HG02763 (cell line): ENCODE measurements around the gene PTTG1IP.

Experiments used
- ATAC-seq: cut with Tn5 transposase; IDR thresholded peaks from one replicate; pipeline ENCODE4 v1.9.1; 2021; ENCODE audit warnings: mild to moderate bottlenecking, moderate library complexity; ENCODE audit not compliant: unreplicated experiment

PTTG1IP gene

DNA sequence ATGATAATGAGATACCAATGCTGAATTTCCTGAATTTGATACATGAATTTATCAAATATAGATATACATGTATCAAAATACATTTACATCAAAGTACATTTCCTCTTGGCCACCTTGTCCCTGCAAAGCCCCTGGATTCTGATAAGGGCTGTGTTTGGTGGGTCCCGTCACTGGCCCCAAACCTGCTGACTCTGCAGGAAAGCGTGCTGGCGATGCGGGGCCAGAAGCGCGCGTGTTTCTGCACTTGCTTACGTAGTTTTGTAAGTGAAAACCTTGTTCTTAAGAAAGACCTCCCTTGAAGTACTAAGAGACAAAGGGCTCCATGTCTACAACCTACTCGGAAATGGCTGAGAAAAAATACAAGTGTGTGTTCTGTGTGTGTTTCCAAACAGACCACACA is 36.2 kb upstream of the PTTG1IP start:
- ATAC-seq: no peak

DNA sequence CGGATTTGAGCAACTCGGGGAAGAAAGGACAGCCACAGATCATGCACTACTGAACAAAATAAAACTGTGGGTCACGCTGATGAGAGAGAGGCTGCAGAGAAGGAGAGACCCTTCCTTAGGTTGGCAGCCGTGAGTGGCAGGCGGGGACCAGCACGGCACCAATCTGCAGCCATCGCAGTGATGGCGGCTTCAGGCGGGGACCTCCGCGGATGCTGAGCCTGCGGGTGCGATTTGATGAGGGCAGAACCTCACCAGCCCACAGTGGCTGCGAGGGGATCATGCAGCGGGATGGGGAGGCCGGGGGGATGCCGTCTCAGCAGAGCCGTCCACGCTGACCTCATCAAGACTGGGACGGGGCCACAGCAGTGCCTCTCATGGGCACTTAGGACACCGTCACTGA is 35.4 kb upstream of the PTTG1IP start:
- ATAC-seq: no peak

DNA sequence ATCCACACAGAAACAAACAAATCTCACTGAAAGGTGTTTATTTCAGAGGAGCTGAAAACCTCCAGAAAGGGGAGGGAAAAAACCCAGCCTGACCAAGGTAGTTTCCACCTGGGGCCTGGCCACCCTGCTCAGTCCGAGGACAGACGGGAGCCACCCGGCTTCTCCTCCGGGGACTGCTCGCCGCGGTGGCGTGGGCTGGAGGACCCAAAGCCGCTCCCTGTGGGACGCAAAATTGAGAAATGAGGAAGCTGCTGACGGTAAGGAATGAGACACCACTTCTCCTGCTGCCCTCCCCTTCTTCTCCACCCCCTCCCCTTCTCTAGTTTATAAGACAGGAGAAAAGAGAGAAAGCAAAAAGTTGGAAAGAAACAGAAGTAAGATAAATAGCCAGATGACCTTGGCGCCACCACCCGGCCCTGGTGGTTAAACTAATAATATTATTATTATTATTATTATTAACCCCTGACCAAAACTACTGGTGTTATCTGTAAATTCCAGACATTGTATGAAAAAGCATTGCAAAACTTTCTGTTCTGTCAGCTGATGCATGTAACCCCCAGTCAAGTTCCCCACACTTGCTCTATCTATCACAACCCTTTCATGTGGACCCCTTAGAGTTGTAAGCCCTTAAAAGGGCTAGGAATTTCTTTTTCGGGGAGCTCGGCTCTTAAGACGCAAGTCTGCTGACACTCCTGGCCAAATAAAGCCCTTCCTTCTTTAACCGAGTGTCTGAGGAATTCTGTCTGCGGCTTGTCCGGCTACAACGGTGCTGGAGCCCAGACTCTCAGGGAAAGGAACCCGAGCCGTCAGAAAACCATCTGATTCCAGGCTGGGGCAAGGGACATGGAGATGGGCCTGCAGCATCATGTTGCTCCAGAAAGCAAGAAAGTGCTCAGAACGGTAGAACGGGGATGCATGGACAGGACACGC is 34.7 kb upstream of the PTTG1IP start:
- ATAC-seq: no peak

DNA sequence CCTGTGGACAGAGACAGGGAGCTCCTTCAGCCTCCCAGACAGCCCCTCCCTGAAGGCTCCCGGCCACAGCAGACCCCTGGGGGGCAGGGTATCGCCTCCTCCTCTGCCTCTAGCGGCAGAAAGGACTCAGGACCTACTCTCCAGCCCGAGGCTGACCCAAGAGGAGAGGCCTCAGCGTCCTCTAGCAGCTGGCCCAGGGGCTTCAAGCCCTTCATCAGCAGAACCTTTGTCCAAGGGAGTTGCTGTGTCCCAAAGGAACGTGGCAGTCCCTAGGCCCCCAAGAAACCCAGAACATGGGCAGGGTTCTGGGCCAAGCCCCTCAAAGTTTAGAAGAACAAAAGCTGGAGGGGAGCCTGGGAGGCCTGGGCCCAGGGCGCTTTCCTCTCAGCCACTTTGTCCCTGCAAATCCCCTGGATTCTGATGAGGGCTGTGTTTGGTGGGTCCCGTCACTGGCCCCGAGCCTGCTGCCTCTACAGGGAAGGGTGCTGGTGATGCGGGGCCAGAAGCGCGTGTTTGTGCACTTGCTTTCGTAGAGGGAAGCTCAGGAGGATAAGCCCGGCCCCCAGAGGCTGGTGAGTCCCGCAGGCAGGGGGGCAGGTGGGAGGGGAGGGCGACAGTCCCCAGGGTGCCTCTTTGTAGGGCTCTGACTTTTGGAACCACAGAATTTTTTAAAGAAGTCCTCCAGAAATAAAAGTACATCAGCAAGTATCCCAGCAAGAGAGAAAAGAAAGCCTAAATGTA is 33.9 kb upstream of the PTTG1IP start:
- no peak for ATAC-seq

DNA sequence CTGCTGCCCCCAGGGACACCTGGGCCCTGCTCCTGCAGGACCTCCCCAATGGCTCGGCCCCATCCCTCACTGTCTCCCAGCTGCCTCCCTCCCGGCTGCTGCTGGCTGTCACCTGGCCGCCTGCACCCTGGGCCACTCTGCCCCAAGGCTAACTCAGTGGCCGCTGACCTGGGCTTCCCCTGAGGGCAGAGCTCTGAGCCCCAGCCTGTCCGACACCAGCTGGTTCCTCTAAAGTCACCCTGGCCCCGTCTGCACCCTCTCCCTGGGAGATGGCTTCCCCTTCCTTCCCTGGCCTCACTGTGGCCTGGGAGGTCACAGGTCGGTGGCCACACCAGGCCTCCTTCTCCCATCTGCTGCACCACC is 32.2 kb upstream of the PTTG1IP start:
- no peak for ATAC-seq

DNA sequence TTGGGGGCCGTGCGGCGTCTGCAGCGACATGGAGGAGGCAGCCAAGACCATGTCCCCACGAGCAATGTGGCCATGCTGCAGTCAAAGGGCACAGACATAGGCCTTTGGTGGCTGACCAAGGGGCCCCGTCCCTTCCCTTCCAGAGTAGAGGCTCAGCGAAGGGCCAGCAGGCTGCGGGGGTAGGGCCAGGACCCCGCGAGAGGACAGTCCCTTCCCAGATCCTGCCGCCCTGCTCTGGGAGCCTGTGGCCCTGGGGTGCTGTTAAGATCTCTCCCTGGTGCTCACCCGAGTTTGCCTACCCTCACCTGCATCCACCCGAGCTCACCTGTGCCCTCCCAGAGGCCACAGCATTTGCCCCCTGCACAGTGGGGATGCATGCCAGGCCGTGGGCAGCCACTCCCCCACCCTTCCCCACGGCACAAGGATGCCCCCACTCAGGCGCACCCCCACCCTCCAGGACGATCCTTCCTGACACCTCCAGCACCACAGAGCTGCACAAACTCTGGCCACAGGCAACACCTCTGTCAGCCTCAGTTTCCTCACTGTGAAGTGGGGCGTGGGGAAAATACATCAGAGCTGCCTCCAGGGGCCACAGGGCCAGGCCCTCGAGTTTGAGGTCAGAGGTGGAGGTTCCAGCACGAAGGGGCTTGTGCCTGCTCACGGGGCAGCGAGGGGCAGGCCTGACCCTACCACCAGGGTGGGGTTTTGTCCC is 31.7 kb upstream of the PTTG1IP start:
- ATAC-seq: no peak

DNA sequence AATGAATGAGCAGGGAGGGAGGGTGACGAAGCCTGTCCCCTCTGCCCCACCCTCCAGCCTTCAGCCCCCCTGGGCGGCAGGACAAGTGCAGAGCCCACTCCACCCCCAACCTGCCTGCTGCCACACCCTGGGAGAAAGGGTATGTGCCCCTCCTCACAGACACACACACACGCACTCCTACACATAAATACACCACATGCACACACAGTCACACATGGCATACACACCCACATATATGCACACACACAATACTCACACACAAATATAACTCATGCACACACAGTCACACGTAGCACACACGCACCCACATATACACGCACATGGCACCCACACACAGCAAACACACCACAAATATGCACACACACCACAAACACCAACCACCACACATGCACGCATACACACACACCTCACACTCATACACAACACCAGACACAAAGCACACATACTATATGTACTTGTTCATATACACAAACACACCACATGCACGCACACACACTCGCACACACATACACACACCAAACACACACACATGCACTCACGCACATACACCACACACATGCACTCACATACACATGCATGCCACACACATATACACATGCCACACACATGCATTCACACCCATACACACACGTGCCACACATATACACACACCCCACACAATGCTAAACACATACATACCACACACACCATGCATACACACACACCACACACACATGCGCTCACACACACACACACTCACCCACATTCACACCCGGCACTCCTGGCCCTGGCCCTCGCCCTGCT is 30.8 kb upstream of the PTTG1IP start:
- no peak for ATAC-seq

DNA sequence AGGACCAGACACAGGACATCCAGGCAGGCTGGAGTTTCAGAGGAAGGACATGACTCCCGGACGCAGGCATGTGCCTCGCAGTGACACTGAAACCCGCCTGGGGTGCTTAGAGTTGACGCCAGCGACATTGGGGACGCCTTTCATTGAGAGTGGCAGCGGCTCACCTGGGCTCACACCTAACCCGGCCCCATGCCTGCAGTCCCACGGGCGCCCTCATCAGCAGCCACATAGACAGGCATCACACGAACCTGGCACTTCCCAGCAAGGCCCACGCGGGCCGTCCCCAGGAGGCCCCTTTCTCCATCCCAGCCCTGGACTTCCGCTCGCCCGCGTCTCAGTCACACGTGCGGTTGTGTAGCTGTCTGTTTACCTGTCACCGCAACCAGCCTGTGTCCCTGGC is 30.2 kb upstream of the PTTG1IP start:
- no peak for ATAC-seq

DNA sequence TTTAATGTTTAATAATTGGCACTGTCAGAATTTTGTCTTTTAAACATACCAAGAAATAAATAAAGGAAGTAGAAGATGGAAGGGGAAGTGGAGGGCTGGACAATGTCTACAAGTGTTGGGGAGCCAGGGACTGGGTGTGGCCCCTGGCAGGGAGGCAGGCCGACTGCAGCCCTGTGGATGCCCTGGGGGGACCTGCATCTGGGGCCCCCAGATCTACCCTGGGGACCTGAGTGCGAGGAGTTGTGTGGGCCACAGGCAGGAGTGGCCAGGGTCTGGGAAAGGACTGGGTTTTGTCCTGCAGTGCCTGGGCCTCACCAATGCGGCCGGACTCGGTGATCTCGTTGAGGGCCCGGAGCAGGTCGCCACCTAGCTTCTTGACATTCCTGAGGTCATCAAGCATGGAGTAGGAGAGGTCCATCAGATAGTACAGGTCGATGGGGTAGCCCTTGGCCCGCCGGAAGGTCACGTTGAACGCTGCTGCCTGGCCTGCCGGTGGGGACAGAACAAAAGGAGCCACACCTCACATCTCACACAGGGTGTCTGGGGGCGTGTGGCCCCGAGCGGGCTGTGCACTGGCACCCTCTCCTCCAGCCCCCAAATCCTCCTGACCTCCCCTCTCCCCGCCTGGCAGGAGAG is 29.7 kb upstream of the PTTG1IP start:
- ATAC-seq: no peak

DNA sequence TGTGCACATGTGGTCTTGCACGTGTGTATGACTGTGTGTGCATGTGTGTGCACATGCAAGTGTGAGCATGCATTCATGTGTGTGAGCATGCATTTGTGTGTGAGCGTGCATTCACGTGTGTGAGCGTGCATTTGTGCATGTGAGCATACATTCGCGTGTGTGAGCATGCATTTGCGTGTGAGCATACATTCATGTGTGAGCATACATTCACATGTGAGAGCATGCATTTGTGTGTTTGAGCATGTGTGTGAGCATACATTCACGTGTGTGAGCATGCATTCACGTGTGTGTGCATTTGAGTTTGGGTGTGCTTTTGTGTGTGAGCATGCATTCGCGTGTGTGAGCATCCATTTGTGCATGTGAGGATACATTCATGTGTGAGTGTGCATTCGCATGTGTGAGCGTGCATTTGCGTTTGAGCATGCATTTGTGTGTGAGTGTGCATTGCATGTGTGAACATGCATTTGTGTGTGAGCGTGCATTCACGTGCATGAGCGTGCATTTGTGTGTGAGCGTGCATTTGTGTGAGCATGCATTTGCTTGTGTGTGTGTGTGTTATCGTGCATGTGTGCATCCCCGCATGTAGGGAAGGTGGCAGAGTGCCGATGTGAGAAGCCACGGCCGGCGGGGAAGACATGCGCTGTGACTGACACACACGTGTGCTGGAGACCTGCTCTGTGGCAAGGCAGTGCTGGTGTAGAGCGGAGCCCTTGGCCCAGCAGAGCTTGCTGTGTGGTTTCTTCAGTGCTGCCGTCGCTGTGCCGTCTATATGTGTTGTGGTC is 29.0 kb upstream of the PTTG1IP start:
- no peak for ATAC-seq

DNA sequence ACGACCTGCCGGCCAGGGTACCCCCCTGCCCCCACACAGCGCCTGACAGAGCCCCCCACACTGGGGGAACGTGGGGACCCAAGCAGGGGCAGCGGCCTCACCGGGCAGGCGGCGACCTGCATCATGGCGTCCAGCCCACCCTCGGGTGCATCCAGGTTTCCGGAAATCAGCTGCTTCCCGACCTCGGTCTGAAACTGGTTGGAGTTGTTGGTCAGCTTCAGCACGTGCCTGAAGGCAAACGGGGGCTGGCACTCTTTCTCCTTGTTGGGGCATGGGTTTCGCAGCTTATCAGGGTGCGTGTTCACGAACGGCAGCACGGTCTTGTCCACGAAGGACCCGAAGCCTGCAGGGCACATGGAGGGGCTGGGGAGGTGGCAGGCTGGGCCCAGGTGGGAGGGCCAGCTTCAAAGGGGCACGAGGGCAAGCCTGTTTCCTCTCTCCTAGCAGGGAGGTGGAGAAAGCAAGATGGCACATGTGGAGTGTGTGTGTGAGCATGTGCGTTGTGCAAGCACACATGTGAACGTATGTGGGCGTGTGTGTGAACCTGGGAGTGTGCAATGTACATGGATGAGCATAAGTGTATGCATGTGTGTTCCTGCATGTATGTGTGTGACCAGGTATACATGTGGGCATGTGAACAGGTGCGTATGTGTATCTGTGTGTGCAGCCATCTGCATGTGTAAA is 28.0 kb upstream of the PTTG1IP start:
- no peak for ATAC-seq

DNA sequence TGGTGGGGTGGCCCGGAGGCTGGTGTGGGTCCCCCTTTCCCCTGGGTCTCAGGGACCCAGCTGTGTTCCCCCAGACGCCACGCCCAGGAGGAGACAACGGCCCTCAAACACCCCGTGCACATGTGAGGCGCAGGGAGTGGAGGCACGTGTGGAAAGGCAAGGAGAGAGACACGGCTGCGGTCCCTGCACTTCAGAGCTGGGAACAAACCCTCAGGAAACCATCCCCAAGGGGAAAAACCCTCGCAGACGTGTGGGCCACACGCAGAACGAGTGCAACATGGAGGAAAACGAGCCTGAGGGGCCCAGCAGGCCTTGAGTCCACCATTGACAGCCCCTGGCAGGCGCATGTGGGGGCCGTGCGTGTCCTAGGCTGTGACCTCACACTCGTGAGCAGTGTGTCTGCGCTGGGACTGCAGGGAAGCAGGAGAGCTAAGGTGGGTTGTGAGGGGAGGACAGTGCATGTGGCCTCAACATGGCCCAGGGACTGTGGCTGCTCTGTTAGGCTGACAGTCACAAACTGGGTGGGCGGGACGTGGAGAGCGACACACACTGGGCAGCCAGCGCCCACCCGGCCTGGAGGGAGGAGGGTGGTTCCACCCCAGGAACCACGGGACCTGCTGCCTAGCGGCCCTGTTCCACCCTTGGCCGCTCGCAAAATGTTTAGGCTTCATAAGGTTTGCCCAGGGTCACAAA is 27.2 kb upstream of the PTTG1IP start:
- no peak for ATAC-seq

DNA sequence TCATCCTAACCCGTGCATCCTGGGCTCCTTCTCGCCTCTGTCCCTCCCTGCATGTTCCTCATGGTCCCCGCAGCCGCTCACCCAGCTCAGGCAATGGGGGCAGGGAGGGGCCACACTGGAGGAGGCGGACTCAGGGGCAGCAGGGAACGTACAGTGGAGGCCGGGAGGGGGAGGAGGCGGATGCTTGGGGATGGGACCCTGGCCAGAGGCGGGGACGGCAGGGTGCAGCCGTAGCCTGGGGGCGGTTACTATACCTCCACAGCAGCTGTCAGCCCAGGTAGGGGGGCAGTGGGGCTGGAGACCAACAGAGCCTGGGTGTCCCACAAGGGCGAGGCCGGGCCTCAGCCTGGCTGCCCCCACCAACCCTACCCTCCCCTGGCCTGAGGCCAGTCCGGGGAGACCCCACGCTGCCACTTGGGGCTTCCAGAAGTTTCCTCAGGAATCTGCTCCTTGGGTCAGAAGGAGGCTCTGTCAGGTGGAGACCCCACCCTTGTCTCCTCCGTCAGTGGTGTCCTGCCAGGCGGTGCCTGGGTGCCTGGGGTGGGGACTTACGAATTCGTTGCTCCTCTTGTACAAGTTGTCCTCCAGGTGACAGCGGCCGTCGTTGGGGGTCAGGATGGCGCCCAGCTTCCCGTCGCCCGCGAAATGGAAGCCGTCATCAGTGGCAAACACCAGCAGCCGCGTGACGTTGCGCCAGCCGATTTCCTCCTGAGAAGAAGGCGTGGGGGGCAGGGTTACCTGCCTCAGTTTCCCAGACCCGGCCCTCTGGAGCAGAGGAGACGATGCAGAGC is 26.5 kb upstream of the PTTG1IP start:
- no peak for ATAC-seq

DNA sequence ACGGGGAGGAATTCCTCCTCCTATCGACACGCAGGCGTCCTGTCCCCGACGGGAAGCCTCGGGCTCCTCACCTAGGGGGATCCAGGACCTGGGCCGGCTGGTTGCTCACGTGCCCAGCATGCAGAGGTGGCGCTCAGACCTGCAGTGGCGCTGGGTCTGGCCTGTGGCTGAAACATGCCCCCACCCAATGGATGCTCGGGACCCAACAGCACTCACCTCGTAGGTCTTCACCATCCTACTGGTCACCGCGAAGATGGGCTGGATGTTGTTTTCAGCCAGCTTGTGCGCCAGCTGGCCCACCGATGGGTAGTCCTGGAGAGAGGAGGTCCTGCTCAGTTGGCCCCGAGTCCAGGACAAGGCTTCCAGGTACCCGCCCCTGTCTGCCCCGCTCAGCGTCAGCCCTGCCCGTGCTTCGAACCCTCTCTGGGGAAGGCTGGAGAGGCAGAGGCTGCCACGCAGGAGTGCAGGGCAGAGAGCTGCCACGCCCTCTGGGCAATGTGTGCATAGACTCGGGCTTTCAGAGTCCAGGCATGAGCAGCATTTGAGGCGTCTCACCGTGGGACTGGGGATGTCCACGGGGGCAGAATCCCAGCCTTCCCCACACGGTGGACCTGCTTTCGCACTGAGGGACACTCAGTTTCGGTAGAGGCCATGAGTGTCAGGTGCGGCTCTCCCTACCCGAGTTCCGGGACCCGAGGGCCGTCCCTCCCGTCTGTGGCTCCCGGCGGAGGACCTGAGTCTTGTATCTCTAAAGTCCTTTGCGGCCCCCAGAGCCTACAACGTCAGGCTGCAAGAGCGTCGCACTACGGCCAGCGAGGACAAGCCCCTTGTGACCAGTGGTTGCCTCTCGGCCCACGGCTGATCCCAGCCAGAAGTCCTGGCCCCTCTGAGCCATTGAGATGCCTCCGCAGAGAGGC is 25.6 kb upstream of the PTTG1IP start:
- no peak for ATAC-seq

DNA sequence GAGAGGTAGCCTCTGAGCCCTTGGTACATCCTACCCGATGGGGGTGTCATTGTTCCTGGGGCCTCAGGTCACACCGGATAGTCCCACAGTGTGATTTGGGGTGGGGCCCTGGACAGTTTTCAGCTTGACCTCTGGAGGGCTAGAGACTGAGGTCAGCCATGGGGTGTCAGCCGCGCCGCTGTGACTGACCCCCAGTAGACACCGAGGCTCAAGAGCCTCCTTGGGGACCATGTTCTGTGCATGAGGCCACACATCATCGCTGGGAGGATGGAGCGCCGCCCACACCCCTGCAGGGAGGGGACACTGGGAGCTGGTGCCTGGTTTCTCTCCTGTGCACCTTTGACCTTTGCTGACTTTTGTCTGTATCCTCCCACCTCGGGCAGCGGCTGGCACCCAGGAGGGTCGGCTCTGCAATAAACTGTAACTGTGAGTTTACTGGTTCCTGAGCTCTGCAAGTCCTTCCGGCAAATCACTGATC is 24.6 kb upstream of the PTTG1IP start:
- no peak for ATAC-seq

DNA sequence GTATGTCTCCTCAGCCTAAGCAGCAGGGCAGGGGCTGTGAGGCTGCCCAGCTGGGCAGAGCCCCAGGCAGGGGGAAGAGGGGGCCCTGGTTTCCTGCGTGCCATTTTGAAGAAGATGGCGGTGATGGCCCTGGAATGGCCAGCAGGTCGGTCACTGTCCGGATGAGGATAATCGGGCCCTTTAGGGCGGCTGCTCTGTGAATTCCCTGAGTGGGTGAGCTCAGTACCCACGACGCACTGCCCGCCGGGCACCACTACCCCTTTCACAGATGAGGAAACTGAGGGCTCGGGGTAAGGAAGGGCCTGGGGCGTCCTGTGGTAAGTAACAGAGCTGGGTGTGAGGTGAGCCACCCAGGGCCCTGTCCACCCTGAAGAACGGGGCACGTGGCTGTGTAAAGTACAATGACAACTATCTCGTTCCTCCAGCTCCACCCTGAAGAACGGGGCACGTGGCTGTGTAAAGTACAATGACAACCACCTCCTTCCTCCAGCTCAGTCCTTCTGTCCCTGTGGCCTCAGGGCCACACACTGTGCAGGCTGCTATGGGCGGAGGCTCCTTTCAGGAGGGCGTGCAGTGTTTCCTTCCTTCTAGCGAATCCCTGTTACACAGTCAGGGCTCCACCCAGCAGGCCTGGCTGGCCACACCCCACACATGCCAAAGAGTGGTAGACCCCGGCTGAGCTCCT is 24.0 kb upstream of the PTTG1IP start:
- no peak for ATAC-seq
